Subcutaneous abdominal adipose tissue (tissue), 5 donors: ENCODE measurements around the gene DNM1.
"Not testable (repeated sequence)": the region's sequence is repeated elsewhere in the genome, so short reads cannot be mapped to it uniquely, and the experiment has no call there.

Experiments
- H3K27ac ChIP-seq: one replicate; pipeline ENCODE4 v1.7.0; 2013; ENCODE audit warnings: low read depth, mild to moderate bottlenecking, inconsistent platforms, low read length, moderate library complexity
- H3K27me3 ChIP-seq, 5 donors: one replicate each; pipeline ENCODE4 v1.7.0; 2013; ENCODE audit warnings: low read length in 5 of 5, inconsistent platforms in 1 of 5; ENCODE audit not compliant: control insufficient read depth in 5 of 5, insufficient read depth in 4 of 5
- H3K36me3 ChIP-seq, 5 donors: one replicate each; pipeline ENCODE4 v1.7.0; 2013; ENCODE audit warnings: low read length in 5 of 5; ENCODE audit not compliant: control insufficient read depth in 5 of 5, insufficient read depth in 5 of 5
- H3K4me1 ChIP-seq, 5 donors: one replicate each; pipeline ENCODE4 v1.7.0; 2013; ENCODE audit warnings: low read length in 5 of 5, mild to moderate bottlenecking in 3 of 5, moderate library complexity in 1 of 5; ENCODE audit not compliant: control insufficient read depth in 5 of 5, insufficient read depth in 5 of 5
- H3K4me3 ChIP-seq, 5 donors: one replicate each; pipeline ENCODE4 v1.7.0; 2013; ENCODE audit warnings: low read length in 5 of 5, low read depth in 1 of 5
- H3K9ac ChIP-seq, 5 donors: one replicate each; pipeline ENCODE4 v1.7.0; 2013; ENCODE audit warnings: low read length in 5 of 5, mild to moderate bottlenecking in 4 of 5, moderate library complexity in 3 of 5
- H3K9me3 ChIP-seq, 5 donors: one replicate each; pipeline ENCODE4 v1.7.0; 2013; ENCODE audit warnings: low read length in 5 of 5; ENCODE audit not compliant: control insufficient read depth in 5 of 5
- donor health status: healthy.
- donor health status: healthy.
- donor health status: healthy.
- donor health status: healthy.
- donor health status: healthy.

DNM1 gene

DNA sequence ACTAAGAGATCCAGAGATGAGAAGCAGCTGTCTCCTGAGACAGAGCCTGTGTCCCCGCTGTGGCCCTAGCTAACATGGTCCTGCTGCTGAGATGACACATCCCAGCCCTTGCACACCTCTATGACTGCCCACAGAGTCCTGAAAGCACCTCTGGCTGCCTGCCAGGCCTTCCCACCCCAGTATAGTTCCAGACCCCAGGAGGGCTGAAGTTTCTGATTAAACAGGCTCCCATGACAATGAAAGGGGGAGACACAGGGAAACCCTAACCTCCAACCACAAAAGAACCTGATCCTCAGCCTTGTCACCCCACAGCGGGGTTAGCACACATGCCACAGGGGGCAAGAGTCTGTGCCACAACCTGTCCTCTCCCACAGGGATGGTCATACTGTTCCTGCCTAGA, 27.5 kb upstream of the DNM1 start:
- H3K4me3 ChIP-seq: no peak overlapping the region
- H3K9ac ChIP-seq: no peak overlapping the region
- no peaks in the 10 kb centered on the region for H3K27me3 ChIP-seq
- H3K36me3 ChIP-seq: peaks cover 3 to 72% (median 64%) of the 10 kb centered on the region in 5 donors
- no peak overlapping the region for H3K27ac ChIP-seq
- peaks cover 0 to 6% (median 0%) of the 10 kb centered on the region in 5 donors for H3K9me3 ChIP-seq
- no peaks in the 10 kb centered on the region for H3K4me1 ChIP-seq

DNA sequence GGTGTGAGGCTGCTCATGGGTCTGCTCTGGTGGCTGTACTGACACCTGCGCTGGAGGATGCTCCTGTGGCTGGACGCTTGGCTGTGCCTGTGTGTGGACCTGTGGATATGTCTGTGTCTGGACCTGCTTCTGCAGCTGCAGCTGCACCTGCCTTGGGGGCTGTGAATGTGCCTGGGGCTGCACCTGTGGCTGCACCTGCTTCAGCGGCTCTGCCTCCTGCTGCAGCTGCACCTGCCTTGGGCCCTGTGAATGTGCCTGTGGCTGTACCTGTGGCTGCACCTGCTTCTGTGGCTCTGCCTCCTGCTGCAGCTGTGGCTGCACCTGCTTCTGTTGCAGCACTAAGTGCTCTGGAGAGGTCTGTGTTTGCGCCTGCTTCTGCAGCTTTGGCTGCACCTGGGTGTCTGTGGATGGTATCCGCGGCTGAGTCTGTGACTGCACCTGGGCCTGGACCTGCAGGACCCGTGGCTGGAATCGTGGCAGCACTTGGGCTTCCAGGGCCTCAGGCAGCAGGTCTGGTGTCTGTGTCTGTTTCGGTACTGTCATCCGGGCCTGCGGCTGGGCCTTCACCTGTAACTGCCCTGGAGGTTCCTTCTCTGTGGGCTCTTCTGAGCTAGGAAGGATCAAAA, 24.3 kb upstream of the DNM1 start:
- no peak overlapping the region for H3K4me3 ChIP-seq
- H3K27me3 ChIP-seq: no peaks in the 10 kb centered on the region
- H3K9ac ChIP-seq: no peak overlapping the region
- H3K27ac ChIP-seq: no peak overlapping the region
- H3K9me3 ChIP-seq: peaks cover 0 to 6% (median 0%) of the 10 kb centered on the region in 5 donors
- peaks cover 3 to 83% (median 74%) of the 10 kb centered on the region in 5 donors for H3K36me3 ChIP-seq
- no peaks in the 10 kb centered on the region for H3K4me1 ChIP-seq

DNA sequence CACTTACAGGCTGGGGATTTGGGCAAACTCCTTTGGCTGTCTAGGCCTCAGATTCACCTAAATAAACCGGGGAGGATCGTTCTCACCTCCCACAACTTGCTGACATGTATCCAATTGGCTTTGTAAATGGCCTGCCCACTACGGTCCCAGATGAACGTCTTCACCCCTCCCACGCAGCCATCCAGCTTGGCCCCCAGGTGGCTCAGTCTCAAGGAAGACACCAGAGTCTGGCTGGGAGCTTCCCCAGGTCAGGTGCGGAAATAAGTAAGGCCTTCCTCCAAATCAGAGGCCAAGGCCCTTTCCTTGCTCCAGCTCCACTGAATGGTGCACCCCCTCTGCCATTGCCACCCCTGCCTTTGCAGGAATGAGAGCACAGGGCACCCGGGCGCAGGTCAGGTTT, 23.2 kb upstream of the DNM1 start:
- Histone ChIP-seq H3K27ac (no peak overlapping the region), H3K4me1 (no peaks in the 10 kb centered on the region), H3K36me3 (peaks cover 2 to 78% (median 68%) of the 10 kb centered on the region in 5 donors)

DNA sequence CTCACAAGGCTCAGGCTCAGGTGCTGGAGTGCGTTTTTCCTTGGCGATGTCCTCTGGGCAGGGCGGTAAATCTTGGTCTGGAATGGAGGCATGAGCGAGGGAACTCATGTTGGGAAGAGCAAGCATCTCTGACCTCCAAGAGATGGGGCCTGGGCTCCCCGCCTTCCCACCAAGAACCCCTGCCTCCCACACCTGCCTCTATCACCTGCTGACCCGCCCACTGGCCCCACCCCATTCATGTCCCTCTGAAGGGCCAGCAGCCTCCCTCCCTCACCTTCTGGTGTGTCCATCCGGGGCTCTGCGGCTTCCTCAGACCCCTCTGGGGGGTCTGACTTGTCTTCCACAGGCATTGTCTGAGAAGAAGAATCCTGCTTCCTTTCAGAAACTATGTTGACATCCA, 22.7 kb upstream of the DNM1 start:
- Histone ChIP-seq H3K27me3 (no peaks in the 10 kb centered on the region), H3K9ac (no peak overlapping the region), H3K9me3 (peaks cover 0 to 6% (median 0%) of the 10 kb centered on the region in 5 donors), H3K27ac (no peak overlapping the region), H3K36me3 (peaks cover 0 to 77% (median 68%) of the 10 kb centered on the region in 5 donors), H3K4me3 (no peak overlapping the region), H3K4me1 (no peaks in the 10 kb centered on the region)

More for the DNA sequence above, 23.2 kb upstream of the DNM1 start:
- Histone ChIP-seq H3K9ac (no peak overlapping the region), H3K9me3 (peaks cover 0 to 6% (median 0%) of the 10 kb centered on the region in 5 donors), H3K27me3 (no peaks in the 10 kb centered on the region), H3K4me3 (no peak overlapping the region)

DNA sequence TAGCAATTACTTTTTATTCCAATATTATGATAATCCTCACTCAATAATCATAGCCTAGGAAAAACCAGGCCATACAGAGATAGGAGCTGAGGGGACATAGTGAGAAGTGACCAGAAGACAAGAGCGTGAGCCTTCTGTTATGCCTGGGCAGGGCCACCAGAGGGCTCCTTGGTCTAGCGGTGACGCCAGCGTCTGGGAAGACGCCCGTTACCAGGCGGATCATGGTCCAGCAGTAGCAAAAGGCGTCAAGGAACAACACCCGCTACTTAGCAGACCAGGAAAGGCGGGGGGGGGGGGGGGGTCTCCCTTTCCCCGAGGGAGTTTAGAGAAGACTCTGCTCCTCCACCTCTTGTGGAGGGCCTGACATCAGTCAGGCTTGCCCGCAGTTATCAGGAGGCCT, 21.7 kb upstream of the DNM1 start:
- not testable (repeated sequence) for H3K27ac ChIP-seq, H3K9me3 ChIP-seq, H3K4me1 ChIP-seq, H3K27me3 ChIP-seq, H3K9ac ChIP-seq, H3K4me3 ChIP-seq
- peaks cover 0 to 77% (median 68%) of the 10 kb centered on the region in 5 donors for H3K36me3 ChIP-seq

DNA sequence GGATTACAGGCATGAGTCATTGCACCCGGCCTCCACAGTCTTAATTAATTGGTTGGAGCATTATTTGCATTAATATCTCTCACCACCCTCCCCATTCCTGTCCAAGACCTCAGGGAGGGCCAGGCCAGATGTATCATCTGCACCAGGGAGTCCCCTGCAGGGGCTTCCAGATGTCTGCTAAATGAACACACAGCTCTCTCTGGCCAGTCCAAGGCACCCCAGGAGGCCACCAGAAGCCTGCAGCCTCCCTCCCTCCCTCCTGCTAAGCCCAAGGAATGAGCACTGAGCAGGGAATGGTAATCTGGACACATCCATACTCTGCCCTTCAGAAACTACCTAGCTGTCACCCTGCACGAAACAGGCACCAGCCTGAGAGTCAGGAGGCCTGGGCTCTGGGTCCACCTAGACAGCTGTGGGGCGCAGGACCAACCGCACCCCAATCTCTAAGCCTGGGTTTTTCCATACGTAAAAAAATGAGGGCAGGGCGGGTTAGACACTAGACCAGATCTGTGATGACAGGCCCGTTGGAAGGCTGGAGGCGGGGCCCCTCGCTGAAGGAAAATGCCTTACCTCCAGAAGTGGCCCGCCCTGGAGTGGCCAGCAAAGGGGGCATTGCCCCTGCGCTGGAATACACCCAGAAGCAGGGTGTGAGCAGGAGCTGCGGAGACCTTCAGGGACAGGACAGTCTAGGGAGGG, 20.1 kb upstream of the DNM1 start:
- Histone ChIP-seq H3K4me3 (no peak overlapping the region), H3K36me3 (peaks cover 0 to 70% (median 59%) of the 10 kb centered on the region in 5 donors), H3K27ac (no peak overlapping the region), H3K9ac (no peak overlapping the region), H3K27me3 (no peaks in the 10 kb centered on the region), H3K9me3 (peaks cover 0 to 6% (median 0%) of the 10 kb centered on the region in 5 donors), H3K4me1 (no peaks in the 10 kb centered on the region)

DNA sequence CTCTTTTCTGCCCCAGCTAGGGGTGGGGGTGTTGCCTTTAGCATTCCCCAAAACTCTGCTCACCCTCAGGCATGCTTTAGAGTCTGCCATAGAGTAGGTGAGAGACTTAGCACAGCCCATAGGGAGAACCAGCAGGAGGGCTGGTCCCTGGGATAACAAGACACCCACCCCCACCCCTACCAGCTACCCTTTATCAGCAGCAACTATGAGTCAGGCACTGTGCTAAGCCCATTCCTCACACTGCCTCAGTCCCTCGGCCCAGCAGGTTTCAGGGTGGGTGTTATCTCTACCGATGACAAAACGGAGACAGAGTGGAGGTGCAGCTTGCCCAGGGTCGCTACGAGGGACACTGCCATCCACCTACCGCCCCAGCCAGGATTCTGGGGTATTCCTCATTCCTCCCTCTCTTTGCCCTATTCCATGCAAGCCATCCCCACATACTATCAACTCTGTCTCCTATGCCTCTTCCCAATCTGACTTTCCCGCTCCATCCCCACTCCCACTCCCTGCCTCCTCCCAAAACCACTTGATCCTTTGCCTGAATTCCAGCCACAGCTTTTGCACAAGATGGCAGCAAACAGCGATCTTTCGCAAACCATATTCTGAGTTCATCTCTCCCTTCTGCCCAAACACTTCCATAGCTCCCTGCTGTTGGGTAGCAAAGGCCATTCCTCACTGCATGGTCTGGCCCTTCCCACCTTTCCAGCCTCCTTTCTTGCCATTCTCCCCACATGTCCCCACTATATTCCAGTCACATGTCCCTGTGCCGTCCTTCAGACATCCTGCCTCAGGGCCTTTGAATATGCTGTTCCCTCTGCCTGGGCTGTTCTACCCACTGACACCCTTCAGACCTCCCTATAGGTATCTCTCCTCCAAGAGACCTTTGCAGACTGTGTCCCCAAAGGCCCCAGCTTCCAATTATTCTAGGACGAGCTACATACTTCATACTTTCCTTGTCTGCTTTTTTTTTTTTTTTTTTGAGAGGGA, 16.9 kb upstream of the DNM1 start:
- H3K36me3 ChIP-seq: peaks cover 0 to 56% (median 40%) of the 10 kb centered on the region in 5 donors

DNA sequence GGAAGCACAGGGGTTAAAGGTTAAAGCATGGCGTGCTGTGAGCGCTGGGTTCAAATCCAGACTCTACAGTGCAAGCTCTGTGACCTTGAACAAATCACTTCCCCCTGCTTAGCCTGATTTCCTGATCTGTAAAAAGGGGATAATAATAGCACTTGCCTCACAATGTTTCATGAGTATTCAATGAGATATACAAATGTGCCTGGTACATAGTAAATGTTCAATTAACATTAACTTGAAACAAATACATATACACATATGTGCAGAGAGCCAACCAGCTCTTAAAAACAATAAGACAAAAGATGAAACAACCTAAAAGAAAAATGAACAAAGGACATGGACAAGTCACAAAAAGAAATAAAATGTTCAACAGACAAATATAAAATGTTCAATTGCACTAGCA, 15.8 kb upstream of the DNM1 start:
- Histone ChIP-seq H3K4me1 (peaks cover 2 to 23% (median 21%) of the 10 kb centered on the region in 5 donors), H3K4me3 (no peak overlapping the region), H3K36me3 (peaks cover 0 to 54% (median 40%) of the 10 kb centered on the region in 5 donors), H3K27me3 (no peaks in the 10 kb centered on the region), H3K9me3 (no peaks in the 10 kb centered on the region), H3K9ac (no peak overlapping the region), H3K27ac (no peak overlapping the region)

More for the DNA sequence above, 16.9 kb upstream of the DNM1 start:
- Histone ChIP-seq H3K4me3 (no peak overlapping the region), H3K4me1 (peaks cover 2 to 14% (median 14%) of the 10 kb centered on the region in 5 donors), H3K9ac (peak overlapping the region in 1 of 5 donors; percentile 23), H3K27me3 (no peaks in the 10 kb centered on the region), H3K27ac (no peak overlapping the region), H3K9me3 (no peaks in the 10 kb centered on the region)

DNA sequence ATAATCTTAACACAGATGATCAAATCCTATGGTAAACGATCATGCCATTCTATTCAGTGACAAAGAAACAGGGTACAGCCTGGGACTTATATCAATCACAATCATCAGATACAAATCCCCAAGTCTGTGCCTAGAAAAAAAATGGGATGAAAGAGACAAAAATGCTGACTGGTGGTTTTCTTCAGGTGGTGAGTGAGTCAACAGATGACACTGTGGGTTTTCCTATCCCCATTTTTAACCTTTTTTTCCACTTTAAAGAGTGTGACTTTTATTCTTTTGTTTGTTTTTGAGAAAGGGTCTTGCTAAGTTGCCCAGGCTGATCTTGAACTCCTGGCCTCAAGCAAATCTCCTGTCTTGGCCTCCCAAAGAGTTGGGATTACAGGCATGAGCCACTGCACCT, 15.0 kb upstream of the DNM1 start:
- peaks cover 0 to 45% (median 34%) of the 10 kb centered on the region in 5 donors for H3K36me3 ChIP-seq
- no peaks in the 10 kb centered on the region for H3K27me3 ChIP-seq
- no peak overlapping the region for H3K9ac ChIP-seq
- H3K4me1 ChIP-seq: peaks cover 2 to 29% (median 26%) of the 10 kb centered on the region in 5 donors
- H3K9me3 ChIP-seq: no peaks in the 10 kb centered on the region
- H3K27ac ChIP-seq: no peak overlapping the region
- no peak overlapping the region for H3K4me3 ChIP-seq
